DOHH2 (cell line): ENCODE measurements around the gene NT5DC3.

ENCODE experiments used
- EZH2phosphoT487 ChIP-seq: fragments of 200-600 bp; sonication (generic); IDR thresholded peaks from 2 replicates; pipeline ENCODE4 v1.6.1; 2017; ENCODE audit warnings: borderline replicate concordance, mild to moderate bottlenecking, antibody characterized with exemption, low read length, moderate library complexity, mixed read lengths
- TF ChIP-seq, protein P1 (sequence below): fragments of 200-600 bp; sonication (generic); IDR thresholded peaks from one replicate; pipeline ENCODE4 v1.5.1; 2014; ENCODE audit warnings: antibody characterized with exemption, mild to moderate bottlenecking, low read depth, low read length; ENCODE audit not compliant: poor library complexity, severe bottlenecking

DNA sequence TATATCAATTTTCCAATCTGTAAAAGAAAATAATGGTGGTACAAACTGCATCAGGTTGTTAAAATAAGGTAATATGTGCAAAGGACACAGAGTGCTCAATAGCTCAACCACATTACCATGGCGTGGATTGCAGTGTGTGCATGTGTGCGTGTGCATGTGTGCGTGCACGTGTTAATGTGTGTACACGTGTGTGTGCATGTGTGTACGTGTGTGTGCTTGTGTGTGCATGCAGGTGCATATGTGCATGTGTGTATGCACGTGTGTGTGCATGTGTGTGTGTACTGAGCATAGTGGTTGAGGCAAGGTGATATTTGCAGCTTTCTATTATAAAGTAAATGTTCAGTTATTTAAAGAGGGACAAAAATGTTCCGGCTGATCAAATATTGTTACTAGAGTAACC is 115.6 kb downstream of the NT5DC3 start:
- TF ChIP-seq, protein P1, sequence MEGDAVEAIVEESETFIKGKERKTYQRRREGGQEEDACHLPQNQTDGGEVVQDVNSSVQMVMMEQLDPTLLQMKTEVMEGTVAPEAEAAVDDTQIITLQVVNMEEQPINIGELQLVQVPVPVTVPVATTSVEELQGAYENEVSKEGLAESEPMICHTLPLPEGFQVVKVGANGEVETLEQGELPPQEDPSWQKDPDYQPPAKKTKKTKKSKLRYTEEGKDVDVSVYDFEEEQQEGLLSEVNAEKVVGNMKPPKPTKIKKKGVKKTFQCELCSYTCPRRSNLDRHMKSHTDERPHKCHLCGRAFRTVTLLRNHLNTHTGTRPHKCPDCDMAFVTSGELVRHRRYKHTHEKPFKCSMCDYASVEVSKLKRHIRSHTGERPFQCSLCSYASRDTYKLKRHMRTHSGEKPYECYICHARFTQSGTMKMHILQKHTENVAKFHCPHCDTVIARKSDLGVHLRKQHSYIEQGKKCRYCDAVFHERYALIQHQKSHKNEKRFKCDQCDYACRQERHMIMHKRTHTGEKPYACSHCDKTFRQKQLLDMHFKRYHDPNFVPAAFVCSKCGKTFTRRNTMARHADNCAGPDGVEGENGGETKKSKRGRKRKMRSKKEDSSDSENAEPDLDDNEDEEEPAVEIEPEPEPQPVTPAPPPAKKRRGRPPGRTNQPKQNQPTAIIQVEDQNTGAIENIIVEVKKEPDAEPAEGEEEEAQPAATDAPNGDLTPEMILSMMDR, result no peak
- no peak for TF ChIP-seq EZH2phosphoT487
